Pancreas (tissue), 10 donors: ENCODE results near the gene KCNAB3. TPM values are rescaled to one million over a fixed set of nuclear protein-coding genes. Genes with fewer than 3 reads are reported as not detected.

Experiments used
- ATAC-seq, 4 donors: fragments of 200-7000 bp; cut with Tn5 transposase; one replicate each; pipeline versions ENCODE4 v1.8.0 to v1.9.1; 2020; ENCODE audit warnings: mild to moderate bottlenecking in 4 of 4, moderate library complexity in 4 of 4
- DNase-seq, 6 donors: peaks; one replicate each; pipeline ENCODE4 v3.0.0-alpha.2; 2020
- FAIRE-seq: peaks from 2 replicates; lab custom pipeline; 2012; peaks lifted over from hg19 to GRCh38; lab: Jason Lieb, UNC
- H3K27ac ChIP-seq, 4 donors: fragments of 200-600 bp; sonication (generic); 1 replicate in 3 of 4; 2 replicates in 1 of 4; pipeline versions ENCODE4 v1.5.0 to v1.8.0; 2020
- H3K27me3 ChIP-seq, 4 donors: fragments of 200-600 bp; one replicate each; pipeline ENCODE4 v1.8.0; 2021
- H3K36me3 ChIP-seq, 3 donors: fragments of 200-600 bp; sonication (generic) in 1 of 3; one replicate each; pipeline versions ENCODE4 v1.5.0 to v1.8.0; 2020 to 2021
- H3K4me1 ChIP-seq, 3 donors: fragments of 200-600 bp; one replicate each; pipeline ENCODE4 v1.8.0; 2021
- H3K4me3 ChIP-seq, 4 donors: fragments of 200-600 bp; sonication (generic) in 2 of 4; one replicate each; pipeline versions ENCODE4 v1.5.0 to v1.8.0; 2020 to 2021
- H3K9me3 ChIP-seq, 4 donors: fragments of 200-600 bp; one replicate each; pipeline ENCODE4 v1.8.0; 2021
- CTCF ChIP-seq, 4 donors: fragments of 200-600 bp; sonication (generic) in 3 of 4; IDR thresholded peaks; one replicate each; pipeline versions ENCODE4 v1.5.0 to v1.8.0; 2021; ENCODE audit warnings: antibody characterized with exemption in 4 of 4
- WGBS, 2 donors: extraction: QIAGEN DNeasy Blood & Tissue Kit; methylation state at CpG; one replicate each; pipeline ENCODE4 v1.1.7; 2013; 5-methylcytosine and 5-hydroxymethylcytosine counted together
- intact Hi-C, 3 donors: fragments of 100-400 bp; cut with DNase I; formaldehyde crosslinking; loops; one replicate each; pipeline versions ENCODE4 v1.11.1 to v1.14.2; 2022
- polyA plus RNA-seq, 2 donors: library from polyadenylated mRNA; stranded (reverse); fragments of 200-250 nt; gene quantifications; one replicate each; pipeline ENCODE4 v1.2.3, GENCODE V29; 2013
- total RNA-seq, 6 donors: library from RNA; stranded (reverse); fragmentation: NEBNext Ultra II Directional in 4 of 6; extraction: Animal tissue kit (Norgen Biotek cat#: 25700) in 4 of 6; gene quantifications; one replicate each; pipeline versions ENCODE4 v1.2.1 to v1.2.4, GENCODE V29; 2021 to 2023
- donor health status: healthy with polysubstance abuse.
- donor health status: DM: no; HTN: no; CAD: no; lungs with moderate emphysema.
- donor health status: DM: no; HTN: no; CAD: no.
- donor health status: control.
- donor health status: control.
- donor health status: Bipolar disorder and iron deficiency.
- donor health status: DM: yes; HTN: yes; CAD: no.
- donor health status: DM: no; HTN: no; CAD: no.
- donor health status: DM: no; HTN: no; CAD: no.
- donor health status: DM: yes; HTN: yes; CAD: no.

Gene KCNAB3
- total and polyA plus RNA-seq, 8 donors, result 0.51 to 8.1 (median 1.4) TPM

- Histone ChIP-seq H3K27me3 (no peaks in the 10 kb centered on the region), H3K36me3 (peaks cover 0 to 8% (median 0%) of the 10 kb centered on the region in 3 donors), H3K4me1 (peaks cover 22 to 33% (median 24%) of the 10 kb centered on the region in 3 donors), H3K27ac (peak overlapping the region; percentile 80 to 97 (median 88)), H3K4me3 (peak overlapping the region; percentile 77 to 84 (median 82)), H3K9me3 (no peaks in the 10 kb centered on the region)
- 0 to 4% methylated on average over 22 to 79 of the region's 100 CpGs for WGBS, 2 donors
- TF ChIP-seq CTCF (IDR thresholded peaks at IDR 0.05), result no peak
- no peak for FAIRE-seq
- intact Hi-C loops, result no loop called here
- peak in 1 of 4 donors; percentile 16 for ATAC-seq
- DNase-seq, result peak in 3 of 6 donors; percentile 23 to 73 (median 51)
Measured at GRCh38 chr17:7884581-7885366, 44.9 kb downstream of the KCNAB3 start.

GRCh38 chr17:7883781-7884386 is 45.8 kb downstream of the KCNAB3 start:
- 7% methylated on average over 3 of the region's 3 CpGs for WGBS, 2 donors
- Histone ChIP-seq H3K36me3 (peaks cover 0 to 8% (median 0%) of the 10 kb centered on the region in 3 donors), H3K4me3 (peak overlapping the region in 2 of 4 donors; percentile 84), H3K9me3 (no peaks in the 10 kb centered on the region), H3K27me3 (no peaks in the 10 kb centered on the region), H3K4me1 (peaks cover 16 to 24% (median 17%) of the 10 kb centered on the region in 3 donors), H3K27ac (peak overlapping the region in 3 of 4 donors; percentile 55 to 97 (median 94))
- no peak for ATAC-seq
- intact Hi-C loops, result no loop called here
- DNase-seq, result no peak
- TF ChIP-seq CTCF (IDR thresholded peaks at IDR 0.05), result no peak
- FAIRE-seq, result no peak

GRCh38 chr17:7882629-7883028 is 47.0 kb downstream of the KCNAB3 start:
- no peaks in the 10 kb centered on the region for H3K27me3 ChIP-seq
- no peaks in the 10 kb centered on the region for H3K9me3 ChIP-seq
- intact Hi-C loops, result no loop called here
- WGBS, 2 donors, result 77 to 80% methylated on average over 3 of the region's 3 CpGs
- peak overlapping the region in 2 of 4 donors; percentile 94 to 97 for H3K27ac ChIP-seq
- H3K4me3 ChIP-seq, result no peak overlapping the region
- ATAC-seq (no peak), DNase-seq (no peak), FAIRE-seq (no peak)
- no peak for TF ChIP-seq CTCF (IDR thresholded peaks at IDR 0.05)
- peaks cover 0 to 8% (median 0%) of the 10 kb centered on the region in 3 donors for H3K36me3 ChIP-seq
- peaks cover 4 to 14% (median 5%) of the 10 kb centered on the region in 3 donors for H3K4me1 ChIP-seq

- Histone ChIP-seq H3K27me3 (no peaks in the 10 kb centered on the region), H3K36me3 (peaks cover 0 to 8% (median 0%) of the 10 kb centered on the region in 3 donors), H3K4me3 (no peak overlapping the region), H3K27ac (no peak overlapping the region), H3K9me3 (no peaks in the 10 kb centered on the region), H3K4me1 (peaks cover 3 to 11% (median 5%) of the 10 kb centered on the region in 3 donors)
- FAIRE-seq (no peak), DNase-seq (peak in 1 of 6 donors; percentile 5), ATAC-seq (no peak)
- WGBS, 2 donors, result 70 to 72% methylated on average over 7 of the region's 7 CpGs
- no peak for TF ChIP-seq CTCF (IDR thresholded peaks at IDR 0.05)
- intact Hi-C loops, result no loop called here
Measured at GRCh38 chr17:7882068-7882467, 47.6 kb downstream of the KCNAB3 start.
